OCI-LY7 (cell line): Measurements from ENCODE around the gene SESN2.

Source experiments
- CTCF ChIP-seq: fragments of 200-600 bp; sonication (generic); conservative IDR thresholded peaks from 2 replicates; pipeline ENCODE4 v1.5.1; 2014; ENCODE audit warnings: mild to moderate bottlenecking, antibody characterized with exemption, low read length, moderate library complexity, mixed read lengths
- EZH2phosphoT487 ChIP-seq: fragments of 200-600 bp; sonication (generic); IDR thresholded peaks from 2 replicates; pipeline ENCODE4 v1.6.1; 2018; ENCODE audit warnings: low read depth, borderline replicate concordance, mild to moderate bottlenecking, mixed run types, antibody characterized with exemption, low read length, moderate library complexity, mixed read lengths

- TF ChIP-seq CTCF (no peak), EZH2phosphoT487 (no peak)
Observed at GRCh38 chr1:28233264-28233606, 26.1 kb upstream of the SESN2 start.
